ENCODE data around the gene SERBP1.
"Not testable (repeated sequence)": the region's sequence is repeated elsewhere in the genome, so short reads cannot be mapped to it uniquely, and the experiment has no call there.

SERBP1 gene

DNA sequence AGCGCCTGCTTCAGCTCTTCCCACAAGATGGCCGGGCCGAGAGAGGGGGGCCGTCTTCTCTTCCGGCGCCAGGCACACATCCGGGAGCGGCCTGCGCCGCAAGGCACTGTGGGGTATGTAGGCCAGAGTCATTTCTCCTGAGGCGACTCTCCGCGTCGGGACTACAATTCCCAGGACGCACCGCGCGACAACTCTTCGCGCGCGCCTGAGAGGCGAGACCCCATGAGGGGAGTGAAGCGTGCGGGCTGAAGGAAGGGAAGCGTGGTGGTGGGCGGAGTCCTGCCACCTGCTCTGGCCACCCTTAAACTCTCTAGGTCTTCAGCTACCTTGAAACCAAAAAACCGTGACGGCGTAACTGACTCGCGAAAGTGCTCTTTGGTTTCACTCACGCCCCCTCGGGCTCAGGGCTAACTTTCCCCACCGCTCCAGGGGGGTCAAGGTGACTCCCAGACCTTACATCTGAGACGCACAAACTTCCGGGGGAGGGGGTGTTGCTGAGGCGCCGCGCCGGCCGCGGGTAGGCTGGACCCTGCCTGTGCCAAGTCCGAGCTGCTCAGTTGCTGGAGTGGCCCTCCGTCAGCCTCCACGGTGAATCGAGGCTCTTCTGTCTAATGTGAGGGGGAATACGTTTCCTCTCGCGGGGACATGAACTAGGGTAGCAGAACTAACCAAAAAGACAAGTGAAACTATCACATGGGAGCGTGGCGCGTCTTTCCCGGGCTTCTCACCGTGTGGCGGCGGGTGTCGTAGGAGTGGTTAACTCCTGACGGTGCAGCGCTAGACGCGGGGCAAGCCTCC, at the start of gene SERBP1:
SERBP1 (minus strand) TSS at position 45 of the 798 bp plus-strand sequence. CDS start 102 bp downstream, outside the sequence.
- DNase-seq (ENCODE audit: insufficient read length, low spot score), result peak; percentile 77
- FAIRE-seq, result peak; percentile 97

DNA sequence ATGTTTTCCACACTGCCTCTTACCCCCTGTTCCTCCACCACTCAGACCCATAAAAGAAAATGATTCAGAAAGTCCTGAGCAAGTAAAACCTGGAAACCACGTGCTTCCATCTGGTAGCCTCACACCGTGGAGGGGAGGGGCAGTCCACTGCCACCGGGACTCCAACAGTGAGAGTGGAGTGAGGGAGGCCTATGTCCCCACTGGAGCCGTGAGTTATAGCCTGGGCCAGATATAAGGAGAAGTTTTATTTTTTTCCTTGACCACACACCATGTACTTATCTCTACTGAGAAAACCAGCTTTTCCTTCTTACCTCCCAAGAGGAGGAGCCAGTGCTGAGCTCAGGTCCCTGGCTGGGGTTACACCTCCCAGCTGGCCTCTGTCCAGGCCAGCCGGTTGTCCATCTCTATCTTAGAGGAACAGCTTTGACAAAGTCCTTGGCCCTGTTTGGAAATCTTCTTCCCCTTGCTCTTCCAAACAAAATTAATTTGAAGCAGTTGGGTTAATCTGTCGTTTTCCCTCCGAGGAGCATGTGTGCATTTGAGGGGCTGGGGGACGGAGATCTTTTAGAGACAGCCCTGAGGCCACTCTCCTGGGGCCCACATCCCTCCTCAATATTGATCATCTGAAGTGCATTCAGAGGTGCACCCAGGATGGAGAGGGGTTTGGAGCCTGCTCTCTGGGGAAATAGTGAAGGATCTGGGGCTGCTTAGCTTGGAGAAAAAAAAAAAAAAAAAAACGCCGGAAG, 49.1 kb upstream of the SERBP1 start:
- FAIRE-seq (no peak), DNase-seq (ENCODE audit: insufficient read length, low spot score) (no peak)

DNA sequence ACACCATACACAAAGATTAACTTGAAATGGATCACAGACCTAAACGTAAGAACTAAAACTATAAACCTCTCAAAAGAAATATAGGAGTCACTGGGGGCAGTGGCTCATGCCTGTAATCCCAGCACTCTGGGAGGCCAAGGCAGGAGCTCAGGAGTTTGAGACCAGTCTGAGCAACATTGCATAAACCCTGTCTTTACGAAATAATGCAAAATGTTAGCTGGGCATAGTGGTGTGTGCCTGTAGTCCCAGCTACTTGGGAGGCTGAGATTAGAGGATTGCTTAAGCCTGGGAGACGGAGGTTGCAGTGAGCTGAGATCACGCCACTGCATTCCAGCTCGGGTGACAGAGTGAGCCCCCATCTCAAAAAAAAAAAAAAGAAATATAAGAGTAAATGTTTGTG, 46.7 kb upstream of the SERBP1 start:
- no peak for FAIRE-seq
- DNase-seq (ENCODE audit: insufficient read length, low spot score), result no peak

DNA sequence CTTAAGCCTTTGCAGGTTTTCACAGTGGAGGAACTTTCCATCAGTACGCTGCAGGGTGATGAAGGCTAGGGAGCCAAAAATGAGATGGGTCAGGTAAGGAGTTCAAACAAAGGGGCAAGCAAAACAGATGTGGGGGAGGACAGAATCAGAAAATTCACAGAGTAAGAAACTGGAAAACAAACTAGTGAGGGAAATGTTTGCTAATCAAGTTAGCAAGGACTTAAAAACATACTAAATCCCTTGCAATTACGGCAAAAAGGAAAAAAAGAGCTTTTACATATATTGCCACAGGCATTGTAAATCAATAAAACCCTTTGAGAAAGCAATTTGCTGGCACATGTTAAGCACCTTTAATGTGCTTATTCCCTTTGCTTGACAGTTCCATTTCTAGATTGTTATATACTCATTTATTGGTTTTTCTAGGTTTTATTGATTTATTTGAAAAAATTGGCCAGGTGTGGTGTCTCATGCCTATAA, 45.8 kb upstream of the SERBP1 start:
- no peak for FAIRE-seq
- DNase-seq (ENCODE audit: insufficient read length, low spot score), result no peak

DNA sequence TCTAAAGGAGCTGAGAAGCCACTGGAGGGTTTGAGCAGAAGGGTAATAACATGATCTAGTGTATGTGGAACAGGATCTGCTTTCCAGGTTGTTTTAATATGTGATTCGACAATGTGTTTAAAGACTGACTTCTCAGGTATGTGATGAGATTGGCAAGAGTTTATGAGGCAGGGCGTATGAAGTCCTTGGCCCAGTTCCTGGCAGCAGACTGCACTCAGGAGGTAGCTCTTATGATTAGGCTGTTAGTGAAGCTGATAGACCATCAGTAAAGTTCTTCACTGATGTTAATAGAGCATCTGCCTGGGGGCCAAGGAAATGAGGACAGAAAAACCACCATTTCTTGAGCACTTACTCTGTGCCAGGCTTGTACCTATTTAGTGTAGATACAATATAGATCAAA, 41.9 kb upstream of the SERBP1 start:
- DNase-seq (ENCODE audit: insufficient read length, low spot score) (no peak), FAIRE-seq (no peak)

DNA sequence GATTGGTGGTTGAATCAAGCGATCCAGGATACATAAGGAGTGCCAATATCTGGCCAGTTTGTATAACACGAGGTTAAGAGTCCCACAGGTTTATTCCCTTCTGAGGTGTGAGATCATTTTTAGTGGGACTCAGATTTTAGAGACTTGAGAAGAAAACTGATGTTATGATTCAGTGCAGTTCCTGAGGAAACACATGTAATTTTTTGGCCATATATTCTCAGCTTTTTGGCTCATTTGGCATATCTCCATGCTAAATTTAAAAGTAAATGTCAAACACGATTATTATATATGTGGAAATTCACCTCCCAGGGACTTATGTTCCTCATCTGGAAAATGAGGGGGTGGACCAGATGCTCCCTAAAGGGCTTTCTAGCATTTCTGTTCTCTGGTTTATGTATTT, 39.2 kb upstream of the SERBP1 start:
- DNase-seq (ENCODE audit: insufficient read length, low spot score), result no peak
- no peak for FAIRE-seq

DNA sequence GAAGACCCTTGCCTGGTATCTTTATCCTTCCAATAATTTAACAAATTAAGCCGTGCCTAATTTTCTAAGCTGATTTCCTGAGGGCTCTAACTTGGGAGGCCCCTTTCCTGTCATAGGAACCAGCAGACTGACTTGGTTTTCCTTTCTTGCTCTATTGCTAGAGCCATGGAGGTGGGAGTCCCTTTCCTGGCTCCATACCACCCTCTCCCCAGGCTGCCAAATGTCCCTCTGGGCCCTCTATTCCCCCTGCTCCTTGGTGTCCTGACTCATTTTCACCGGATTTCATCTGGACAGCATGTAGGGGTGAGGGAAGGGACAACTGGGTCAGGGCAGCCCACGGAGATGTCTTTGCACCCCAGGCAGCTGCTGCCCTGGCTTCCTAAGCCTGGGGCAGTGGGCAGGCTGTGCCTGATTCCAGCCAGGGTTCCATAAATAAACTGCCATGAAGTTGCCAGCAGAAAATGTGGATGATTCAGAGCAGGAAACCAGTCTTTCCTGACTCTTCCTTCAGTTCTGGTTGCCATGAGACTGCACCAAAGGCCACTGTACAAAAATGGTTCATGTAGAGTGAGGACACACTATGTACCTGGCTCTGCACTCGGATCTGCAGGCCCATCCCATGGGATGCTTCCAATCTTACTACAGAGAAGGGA, 38.0 kb upstream of the SERBP1 start:
- no peak for DNase-seq (ENCODE audit: insufficient read length, low spot score)
- no peak for FAIRE-seq

DNA sequence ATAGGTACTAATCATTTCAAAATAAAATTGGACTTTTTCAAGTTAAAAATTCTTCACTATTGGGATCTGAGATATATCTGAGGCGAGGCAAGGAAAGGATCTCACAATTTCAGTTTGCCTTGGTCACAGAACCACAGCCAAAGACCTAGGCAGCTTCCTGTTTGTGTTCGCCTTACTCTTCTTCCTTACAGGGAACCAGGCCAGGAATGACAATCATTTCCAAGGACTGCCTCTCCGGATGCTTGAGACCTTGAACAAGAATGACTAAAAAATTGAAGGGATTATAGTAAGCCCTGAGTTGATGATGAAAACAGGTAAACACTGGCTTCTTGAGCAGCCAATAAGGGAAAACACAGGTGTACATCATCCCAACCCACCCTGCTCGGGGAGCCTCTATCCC, 35.2 kb upstream of the SERBP1 start:
- DNase-seq (ENCODE audit: insufficient read length, low spot score) (no peak), FAIRE-seq (no peak)

DNA sequence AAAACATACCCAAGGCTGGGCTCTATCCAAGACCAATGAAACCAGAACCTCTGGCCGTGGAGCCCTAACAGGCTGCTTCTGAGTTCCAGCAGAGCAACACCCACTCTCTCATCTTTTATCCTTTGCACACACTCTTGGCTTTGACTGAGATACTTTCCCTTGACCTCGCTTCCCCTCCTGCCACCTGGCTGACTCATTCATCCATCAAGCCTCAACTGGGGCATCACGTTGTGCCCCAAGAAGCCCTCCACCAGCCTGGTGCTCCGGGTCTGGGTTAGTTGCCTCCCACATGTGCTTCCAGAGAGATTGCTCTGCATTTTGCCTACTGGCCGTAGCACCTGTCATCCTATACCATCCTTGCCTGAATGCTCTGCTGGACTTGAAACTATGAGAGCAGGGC, 34.5 kb upstream of the SERBP1 start:
- DNase-seq (ENCODE audit: insufficient read length, low spot score), result no peak
- no peak for FAIRE-seq

DNA sequence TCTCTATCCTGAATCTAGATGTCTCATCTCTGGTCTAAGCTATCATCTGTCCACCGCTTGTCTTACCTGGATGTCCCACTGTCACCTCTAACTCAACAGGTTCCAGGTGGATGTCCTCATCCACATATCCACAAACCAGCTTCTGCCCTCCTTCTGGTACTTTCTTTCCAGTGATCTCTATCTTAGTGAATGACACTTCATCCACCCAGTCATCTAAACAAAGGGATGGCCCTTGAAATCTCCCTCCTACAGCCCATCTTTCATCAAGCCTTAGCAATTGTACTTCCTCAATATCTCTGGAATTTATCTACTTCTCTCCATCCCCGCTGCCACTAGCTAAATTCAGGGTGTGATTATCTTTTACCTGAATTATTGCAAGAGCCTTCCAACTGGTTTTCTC, 33.9 kb upstream of the SERBP1 start:
- DNase-seq (ENCODE audit: insufficient read length, low spot score) (no peak), FAIRE-seq (no peak)

DNA sequence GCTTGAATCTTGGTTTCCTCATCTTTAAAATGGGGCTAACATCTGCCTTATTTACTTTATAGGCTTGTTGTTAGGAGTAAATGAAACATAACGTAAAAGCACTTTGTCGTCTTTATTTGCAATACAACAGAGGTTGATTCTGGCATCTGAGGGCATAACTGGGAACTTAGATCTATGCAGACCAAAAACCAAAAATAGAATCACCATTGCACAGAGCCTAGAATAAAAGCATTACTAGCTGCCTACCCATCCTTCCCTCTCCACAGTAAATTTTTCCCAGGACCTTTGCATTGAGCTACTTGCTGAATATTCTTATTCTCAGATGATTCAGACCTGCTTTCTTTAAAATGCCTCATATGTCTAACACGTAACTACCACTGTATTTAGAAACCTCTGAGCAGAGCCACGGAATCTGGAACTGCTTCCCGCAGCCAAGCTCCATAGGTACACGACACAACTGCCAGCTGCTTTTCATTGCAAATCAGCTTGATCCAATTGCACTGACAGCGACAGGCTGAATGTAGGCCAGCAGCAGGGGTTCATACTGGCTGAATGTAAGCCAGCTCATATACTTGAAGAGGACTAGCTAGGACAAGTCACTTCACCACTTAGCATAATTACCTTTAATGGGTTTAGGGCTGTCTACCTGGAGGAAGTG, 33.2 kb upstream of the SERBP1 start:
- DNase-seq (ENCODE audit: insufficient read length, low spot score) (no peak), FAIRE-seq (no peak)

DNA sequence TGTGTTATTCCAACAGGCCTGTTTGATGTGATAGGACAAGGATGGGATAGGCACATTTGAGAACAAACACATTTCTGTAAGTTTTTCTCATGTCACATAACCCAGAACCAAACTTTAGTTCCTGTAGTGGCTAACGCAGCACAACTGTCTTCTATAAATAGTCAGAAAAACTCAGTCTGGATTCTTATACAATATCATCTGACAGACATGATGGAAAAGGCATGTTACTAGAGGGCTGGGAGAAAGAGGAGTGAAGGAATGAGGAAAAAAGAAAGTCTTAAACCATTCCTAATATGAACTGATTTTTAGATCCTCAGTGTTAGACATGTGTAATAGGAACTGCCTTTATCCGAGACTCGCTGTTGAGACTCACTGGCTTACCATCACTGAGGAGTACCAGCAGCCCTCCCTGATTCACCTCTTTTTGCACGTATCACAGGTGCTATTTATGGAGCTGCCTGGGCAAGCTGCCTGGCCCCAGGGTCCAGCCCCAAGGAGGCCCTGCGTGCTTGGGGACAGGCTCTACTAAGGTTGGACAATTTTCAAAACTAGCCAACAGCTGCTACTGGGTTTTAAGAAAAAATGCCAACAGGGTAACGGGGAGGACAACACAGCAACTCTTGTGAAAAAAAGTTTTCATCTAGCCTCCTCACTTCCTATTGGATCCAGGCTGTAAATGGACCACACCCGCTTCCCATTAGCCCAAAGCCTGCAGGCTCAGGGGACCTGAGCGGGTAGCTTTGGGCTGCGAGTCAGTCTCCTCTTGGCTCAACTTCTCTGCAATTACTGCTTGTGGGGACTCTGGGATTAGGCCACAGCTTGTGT, 30.7 kb upstream of the SERBP1 start:
- DNase-seq (ENCODE audit: insufficient read length, low spot score) (no peak), FAIRE-seq (no peak)

DNA sequence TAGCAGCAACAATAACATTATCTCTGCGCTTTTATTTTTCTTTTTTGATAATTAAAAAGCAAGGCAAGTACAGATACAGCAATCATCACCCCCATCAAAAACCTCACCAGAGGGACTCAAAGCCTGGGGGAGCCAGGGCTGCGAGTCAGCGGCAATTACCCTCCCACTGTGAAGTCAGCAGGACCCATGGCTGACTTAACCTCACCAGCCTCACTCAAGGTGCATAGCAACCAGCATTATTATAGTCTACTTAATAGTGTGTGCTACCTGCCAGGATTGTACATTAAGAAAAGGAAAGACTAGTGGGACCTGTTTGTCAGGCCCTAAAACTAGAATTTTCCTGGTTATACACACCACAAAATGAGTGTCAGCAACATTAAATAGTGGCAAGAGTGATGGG, 28.9 kb upstream of the SERBP1 start:
- FAIRE-seq (no peak), DNase-seq (ENCODE audit: insufficient read length, low spot score) (no peak)

DNA sequence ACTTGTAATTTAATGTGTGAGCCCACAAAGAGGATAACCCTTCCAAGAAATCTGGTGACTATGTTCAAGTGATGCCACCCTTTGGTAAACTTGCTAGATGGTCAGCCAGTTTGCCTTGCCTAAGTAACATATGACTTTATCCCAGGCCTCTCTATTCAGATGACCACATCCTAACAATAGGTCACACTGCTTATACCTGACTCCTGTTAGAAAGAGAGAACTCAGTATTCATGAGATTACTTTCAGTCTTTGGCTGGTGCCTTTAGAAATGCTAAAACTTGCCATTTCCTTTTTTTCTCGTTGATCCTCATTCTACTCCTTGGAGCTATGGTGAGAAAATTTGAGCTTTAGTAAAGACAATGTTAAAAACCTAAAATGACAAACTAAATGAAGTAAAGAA, 28.5 kb upstream of the SERBP1 start:
- DNase-seq (ENCODE audit: insufficient read length, low spot score), result no peak
- no peak for FAIRE-seq

DNA sequence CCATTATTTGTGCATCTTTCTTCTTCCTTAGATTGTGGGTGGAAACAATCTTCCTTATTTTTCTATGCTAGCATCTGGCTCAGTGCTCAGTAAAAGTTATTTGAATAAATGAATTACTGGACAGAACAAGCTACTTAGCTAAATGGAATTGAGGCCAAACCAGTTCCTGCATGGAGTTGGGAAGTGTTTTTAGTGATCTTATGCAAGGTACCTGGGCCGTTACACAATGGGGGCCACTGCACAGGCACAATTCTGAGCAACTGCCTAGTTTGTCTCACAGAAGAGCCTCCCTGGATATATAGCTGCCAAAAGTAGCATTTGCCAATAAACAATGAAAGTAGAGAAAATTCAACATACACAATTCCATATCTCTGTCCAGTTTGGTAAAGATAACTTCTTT, 27.0 kb upstream of the SERBP1 start:
- FAIRE-seq, result no peak

DNA sequence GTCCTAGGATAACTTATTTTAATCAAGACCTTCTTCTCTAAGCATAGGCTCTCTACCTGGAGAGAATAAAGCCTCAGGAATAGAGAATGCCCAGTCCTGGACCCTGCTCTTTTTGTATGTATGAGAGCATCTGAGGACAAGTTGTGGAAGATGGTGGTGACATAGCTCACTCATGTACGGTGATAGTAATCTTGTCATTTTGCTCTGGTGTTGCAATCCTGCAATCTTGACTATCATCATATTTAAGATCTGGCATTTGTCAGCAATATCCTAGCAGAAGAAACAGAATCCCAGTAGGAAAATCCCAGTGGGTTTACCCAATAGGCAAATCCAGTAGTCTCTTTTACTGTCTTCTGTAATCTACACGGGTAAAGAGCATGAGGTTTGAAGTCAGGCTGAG, 21.6 kb upstream of the SERBP1 start:
- no peak for DNase-seq (ENCODE audit: insufficient read length, low spot score)
- FAIRE-seq, result no peak

More for the DNA sequence above, 27.0 kb upstream of the SERBP1 start:
- no peak for DNase-seq (ENCODE audit: insufficient read length, low spot score)

DNA sequence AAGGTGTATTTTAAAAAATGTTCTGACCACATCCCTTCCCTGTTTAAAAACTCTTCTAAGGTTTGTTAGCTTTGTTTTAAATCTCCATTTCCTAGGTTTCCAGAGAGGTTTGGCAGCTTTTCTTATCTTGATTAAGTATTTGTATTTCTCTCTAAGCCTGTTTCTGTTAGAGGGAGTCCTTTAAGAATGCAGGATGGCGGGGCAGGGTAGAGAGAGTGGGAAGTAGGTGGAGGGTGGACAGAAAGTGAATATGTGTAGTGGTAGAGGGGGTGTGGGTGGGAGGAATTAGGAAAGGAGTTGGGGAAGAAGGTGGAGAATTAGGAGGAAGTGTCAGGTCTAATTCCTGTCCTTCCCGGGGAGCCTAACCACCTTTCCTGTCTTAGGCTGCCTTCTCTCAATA, 21.2 kb upstream of the SERBP1 start:
- DNase-seq (ENCODE audit: insufficient read length, low spot score) (no peak), FAIRE-seq (no peak)

DNA sequence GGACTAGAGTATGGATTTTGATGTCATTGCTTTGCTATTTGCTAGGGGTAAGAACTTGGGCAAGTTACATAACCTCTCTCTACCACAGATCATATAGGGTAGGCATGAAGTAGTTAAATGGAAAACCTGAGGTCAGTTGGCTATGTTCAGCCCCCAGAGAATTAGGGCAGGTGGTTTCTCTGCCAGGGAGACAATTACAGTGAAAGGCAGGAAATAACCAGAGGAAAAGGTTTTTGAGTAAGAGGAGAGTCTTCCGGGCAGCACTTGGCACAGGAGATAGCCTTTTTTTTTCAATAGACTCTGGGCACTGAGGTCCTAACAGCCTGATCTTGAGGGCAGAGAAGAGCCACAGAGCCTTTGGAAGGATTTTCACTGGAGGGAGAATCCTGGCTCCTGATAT, 16.7 kb upstream of the SERBP1 start:
- DNase-seq (ENCODE audit: insufficient read length, low spot score) (no peak), FAIRE-seq (no peak)

DNA sequence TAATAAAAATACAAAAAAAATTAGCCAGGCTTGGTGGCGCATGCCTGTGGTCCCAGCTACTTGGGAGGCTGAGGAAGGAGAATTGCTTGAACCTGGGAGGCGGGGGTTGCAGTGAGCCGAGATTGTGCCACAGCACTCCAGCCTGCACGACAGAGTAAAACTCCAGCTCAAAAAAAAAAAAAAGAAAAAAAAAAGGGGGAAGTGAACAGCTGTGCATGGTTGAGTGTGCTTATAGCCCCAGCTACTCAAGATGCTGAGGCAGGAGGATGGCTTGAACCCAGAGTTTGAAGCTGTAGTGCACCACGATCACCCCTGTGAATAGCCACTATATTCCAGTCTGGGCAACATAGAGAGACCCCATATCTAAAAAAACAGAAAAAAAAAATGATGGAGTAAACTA, 15.8 kb upstream of the SERBP1 start:
- DNase-seq (ENCODE audit: insufficient read length, low spot score); FAIRE-seq: not testable (repeated sequence)

DNA sequence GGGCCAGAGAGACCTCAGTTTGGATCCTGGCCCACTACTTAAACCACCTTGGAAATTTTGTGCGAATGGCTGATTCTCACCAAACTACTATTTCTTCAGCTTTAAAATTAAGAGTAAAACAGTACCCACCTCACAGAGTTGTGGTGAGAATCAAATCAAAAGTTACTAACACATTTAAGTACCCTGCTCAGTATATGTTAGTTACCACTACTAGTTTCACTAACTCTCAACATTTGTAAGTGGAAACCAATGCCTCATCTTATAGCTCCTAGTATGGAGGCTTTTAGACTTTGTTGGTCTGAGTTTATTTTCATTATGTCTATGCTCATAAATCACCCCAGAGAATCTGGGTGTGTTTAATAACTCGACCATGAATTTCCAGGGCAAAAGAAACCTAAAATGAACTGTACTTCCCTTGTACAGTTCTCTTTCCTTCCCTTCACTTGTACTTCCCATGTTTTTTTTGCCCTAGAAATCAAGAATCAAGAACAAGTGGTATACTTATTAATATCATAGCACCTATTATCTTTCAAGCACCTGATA, 11.6 kb upstream of the SERBP1 start:
- no peak for DNase-seq (ENCODE audit: insufficient read length, low spot score)
- FAIRE-seq, result no peak
